ENCODE results near the gene MMADHC.

MMADHC gene

DNA sequence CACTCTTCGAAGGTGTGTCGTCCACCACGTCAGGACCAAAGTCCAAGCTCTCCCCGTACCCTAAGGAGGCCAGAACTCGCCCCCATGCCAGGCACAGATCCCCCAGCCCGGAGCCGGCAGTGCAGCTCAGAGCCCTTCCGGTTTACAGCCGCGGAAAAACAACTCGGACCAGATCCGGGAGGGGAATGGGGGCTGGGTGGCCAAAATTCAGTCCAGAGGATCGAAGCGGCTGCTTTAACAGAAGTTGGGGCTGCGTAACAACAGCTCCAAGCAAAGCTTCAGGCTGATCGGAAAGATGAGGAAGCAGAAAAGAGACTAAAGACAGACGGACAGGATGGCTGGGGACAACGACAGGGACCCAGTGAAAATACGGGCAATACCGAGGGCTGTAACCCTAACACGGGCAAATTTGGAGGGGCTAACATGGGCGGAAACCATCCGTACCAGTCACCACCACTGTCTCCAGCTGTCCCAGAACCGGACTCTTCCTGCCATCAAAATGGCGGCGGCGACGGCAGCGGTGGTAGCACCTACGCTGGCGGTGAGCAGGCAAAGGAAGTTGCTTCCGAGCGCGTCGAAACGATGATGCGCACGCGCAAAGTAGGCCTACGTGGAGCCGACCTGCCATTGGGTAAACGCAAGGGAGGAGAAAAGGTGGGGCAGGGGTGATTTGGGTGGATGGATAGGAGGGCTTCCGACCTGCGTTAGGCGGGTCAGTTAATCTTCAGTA, at the start of gene MMADHC:
MMADHC (minus strand) TSS at position 556 of the 730 bp plus-strand sequence. CDS start 678 bp downstream, outside the sequence.
- DNase-seq, result peak; percentile 96

DNA sequence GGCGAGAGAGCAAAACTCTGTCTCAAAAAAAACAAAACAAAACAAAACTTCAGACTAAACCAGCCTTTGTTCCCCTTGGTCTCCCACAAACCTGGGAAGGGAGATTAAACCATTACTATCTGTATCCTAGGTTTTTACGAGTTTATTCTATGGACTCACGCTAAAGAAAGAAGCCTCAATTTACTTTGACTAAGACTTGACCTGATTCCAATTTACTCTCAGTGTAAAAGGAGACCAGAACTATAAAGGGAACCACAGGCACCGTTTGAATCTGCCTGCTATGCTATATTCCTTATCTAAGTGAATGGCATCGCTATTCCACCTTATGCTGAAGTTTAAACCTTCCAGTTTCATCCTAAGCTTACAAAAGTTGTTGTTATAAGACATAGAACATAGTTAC, 46.5 kb upstream of the MMADHC start:
- DNase-seq, result no peak

DNA sequence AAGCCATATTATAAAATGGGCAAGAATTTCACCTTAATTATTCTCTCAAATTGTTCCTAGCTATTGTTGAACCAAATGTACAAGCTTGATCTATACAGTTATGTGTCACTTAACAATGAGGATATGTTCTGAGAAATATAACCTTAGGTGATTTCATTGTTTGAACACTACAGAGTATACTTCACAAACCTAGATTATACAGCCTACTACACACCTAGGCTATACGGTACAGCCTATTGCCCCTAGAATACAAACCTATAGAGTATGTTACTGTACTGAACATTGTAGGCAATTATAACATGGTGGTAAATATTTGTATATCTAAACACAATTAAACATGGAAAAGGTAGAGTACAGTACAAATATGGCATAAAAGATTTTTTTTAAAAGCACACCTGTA, 42.9 kb upstream of the MMADHC start:
- DNase-seq, result no peak

DNA sequence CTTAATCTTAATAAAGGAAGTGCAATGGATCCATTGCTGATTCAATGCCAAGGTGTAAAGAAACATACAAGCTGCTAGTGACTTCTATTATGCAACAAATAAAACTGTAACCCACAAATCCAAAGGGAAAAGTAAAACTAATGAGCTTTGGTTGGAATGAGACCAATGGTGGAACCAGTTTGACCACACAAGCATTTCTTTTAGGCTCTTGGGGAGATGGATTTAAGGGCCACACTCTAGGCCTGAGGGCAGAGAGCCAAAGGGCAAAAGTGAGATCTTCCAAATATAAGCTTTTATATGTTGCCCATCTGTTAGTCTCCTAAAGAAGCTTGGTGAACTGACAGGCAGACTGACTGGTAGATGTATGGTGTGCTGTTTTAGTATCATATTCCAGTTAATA, 41.5 kb upstream of the MMADHC start:
- no peak for DNase-seq

DNA sequence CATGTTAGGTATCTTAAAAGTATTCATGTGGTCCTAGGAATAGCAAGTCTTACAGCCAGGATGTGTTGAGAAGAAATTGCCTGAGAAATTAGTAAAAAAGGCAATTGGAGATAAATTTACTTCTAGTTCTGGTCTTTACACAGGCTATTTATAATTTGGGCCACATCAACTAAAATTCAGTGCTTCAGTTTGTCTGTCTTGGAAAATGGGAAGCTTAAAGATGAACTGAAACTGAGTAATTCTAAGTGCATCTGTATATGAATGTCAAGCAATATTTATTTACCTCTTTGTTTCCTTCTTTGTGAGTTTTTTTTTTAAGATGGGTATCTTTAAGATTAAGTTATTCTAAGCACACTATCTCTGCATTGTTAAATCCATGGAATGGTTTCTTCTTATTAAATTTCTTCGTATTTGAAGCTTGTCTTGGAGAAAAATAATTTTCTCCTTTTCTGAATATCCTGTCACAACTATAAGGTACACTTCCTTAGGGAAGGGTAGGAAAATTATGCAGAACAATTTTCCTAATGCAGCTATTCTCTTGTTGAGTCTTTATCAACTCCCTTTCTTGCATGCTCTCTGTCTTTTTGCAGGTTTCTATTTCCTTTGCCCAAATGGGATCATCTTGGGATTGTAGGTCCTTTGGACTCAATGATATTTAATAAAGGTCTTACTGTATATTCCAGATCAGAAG, 39.7 kb upstream of the MMADHC start:
- no peak for DNase-seq

DNA sequence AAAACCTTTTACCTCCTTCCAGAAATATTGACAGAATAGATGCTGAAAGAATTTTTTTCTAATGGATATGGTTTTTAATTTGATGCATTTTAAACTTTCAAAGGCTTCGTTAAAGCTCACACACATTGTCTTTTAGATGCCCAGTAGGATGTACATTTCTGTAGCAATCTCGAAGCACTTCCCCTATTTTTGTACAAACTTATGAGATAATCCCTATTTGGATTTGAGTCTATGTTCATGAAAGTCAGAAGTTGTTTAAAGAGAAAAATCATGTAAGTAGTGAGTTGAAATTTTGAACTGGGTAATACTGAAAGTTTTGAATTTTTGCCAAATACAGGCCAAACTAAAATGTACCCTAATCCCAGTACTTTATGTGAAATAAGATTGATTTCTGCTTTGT, 38.1 kb upstream of the MMADHC start:
- DNase-seq, result no peak

DNA sequence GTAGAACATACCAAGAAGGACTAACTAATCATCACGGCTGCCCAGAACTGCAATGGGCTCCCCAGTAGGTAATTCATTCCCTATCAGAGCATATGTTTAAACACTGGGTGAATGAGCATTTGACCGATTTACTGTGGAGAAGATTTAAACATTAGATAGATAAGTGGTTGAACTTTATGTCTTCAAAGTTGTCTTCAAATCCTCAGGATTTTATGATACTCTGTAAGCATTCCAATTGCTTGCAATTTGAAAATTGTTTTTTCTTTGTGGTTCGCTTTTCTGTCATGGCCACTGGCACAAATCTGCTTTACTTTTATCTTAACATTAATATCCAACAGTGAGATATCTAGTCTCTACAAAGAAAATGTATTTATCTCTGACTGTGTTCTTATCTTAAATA, 37.7 kb upstream of the MMADHC start:
- no peak for DNase-seq

DNA sequence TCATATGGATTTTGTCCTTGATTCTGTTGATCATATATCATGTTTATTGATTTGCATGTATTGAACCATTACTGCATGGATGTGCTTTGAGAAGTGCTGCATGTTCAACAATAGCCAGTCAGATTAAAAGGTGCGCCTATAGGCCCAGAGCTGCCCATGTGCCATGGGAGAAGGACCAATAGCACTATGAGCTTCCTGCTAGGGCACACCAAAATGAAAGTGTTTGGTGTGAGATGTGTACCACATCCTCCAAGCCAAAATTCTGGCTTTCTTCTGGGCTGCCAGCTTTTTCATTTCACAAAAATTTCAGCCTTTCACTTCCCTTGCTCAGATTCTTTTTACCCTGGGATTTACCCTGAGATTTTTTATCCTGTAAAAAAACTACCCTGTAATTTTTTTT, 34.8 kb upstream of the MMADHC start:
- no peak for DNase-seq

DNA sequence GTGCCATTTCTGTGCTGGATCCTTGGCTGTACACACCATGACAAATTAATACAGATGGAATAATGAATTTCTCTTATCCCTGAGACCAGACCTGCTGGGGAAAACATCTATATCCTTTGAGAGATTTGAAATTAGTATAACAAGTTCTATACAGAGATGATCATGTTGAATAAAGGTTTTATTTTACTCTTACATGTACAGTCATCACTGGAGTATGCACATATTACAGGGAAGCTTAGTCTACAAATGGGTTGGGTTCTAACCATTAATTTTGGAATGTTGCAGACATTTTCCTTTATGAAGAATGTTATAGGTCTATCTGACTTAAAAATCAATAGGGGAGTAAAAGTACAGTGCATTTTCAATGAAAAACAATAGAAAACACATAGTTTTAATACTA, 29.9 kb upstream of the MMADHC start:
- no peak for DNase-seq

DNA sequence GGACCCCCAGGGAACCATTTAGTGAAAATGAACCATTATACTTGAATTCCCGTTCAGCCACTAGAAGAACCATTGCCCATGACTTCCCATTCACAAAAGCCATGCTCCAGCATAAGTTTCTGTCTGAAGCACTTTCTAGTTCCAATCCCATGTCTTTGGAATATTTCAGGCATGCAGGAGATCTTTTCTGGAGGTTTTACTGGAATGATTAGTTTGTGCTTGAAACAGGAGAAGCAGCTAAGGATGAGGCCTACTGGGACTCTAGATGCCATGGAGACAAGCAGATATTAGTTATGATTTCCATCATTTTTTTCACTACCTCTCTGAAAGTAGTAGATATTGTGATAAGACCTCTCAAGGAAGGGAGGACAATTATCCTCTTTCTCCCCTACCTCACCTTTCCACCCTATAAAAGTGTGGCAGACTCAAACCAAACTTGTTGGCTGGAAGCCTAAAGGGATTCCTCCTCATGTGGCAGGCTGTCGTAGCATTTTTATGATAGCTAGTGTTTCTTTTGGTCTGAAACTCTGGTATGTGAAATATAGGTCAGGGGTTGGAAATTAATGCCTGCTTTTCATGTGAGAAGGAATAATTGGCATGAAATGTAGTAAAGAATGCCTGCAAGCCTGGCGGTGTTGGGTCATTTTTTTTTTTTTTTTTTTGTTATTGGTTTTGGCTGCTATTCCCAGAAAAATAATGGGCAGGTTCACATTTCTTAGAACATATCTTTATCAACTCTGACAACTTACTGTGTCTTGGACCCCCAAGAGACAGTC, 29.3 kb upstream of the MMADHC start:
- DNase-seq, result no peak

DNA sequence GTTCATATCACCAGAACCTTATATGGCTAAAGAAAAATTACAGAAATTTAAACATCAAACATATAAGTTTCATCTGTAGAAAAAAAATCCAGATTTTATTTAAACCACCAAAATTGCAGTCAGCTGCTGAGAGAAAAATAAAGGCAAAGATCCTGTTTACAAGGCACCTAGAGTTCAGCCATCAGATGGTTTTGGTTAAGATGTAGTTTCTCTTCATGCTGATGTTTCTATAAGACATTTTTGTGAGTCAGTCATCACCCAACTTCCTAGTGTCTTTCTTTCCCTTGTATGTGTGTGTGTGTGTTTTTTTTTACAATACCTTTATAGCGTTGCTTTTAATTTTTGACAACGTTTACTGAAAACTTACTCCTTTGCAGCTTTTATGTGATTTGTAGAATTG, 26.1 kb upstream of the MMADHC start:
- no peak for DNase-seq

DNA sequence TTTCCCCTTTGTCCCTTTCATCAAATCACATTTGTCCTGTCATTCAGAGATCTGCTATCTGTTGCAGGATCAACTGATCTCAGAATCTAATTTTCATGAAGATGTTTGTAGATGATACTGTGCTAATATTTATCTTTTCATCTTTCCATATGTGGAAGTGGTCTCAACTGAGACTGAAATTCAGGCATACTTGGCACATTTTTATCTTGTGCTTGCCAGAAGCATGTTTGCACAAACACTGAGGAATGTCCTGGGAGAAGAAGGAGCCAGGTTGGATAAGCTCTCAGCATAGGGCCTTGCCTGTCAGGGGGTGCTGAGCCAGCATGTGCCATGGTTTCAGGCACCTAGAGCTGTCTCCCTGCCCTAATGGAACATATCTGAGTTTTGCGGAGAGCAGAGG, 24.5 kb upstream of the MMADHC start:
- no peak for DNase-seq

DNA sequence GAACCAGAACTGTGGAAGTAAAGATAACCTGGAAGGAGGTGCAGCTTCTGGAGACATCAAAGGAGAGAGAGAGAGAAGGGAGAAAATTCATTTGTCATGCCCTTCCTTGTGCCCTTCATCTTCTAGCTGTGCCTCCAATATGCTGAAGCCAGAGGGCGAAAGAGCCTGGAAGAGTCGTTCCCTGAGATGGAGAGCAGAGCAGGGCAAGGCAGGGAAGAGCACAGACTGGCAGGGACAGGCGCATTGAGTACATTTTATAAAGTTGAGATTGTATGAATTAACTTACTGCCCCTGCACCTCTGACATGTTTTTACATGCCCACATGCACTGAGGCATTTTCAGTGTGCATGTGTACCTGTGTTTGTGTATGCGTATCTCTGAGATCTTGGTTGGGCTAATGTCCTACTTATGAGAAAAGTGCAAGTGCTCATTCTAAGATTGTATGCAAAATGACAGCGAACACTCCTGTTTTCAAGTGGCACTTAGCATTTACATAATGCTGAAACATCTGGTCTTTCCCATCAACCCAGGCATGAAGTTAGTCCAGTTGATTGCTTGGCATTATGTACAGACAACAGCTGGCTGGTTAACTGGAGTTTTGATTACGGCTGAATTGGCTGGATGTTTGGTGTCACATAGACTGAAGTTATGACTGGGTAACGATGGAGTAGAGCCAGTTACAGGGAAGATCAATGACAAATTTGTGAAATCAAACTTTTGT, 23.7 kb upstream of the MMADHC start:
- DNase-seq, result no peak

DNA sequence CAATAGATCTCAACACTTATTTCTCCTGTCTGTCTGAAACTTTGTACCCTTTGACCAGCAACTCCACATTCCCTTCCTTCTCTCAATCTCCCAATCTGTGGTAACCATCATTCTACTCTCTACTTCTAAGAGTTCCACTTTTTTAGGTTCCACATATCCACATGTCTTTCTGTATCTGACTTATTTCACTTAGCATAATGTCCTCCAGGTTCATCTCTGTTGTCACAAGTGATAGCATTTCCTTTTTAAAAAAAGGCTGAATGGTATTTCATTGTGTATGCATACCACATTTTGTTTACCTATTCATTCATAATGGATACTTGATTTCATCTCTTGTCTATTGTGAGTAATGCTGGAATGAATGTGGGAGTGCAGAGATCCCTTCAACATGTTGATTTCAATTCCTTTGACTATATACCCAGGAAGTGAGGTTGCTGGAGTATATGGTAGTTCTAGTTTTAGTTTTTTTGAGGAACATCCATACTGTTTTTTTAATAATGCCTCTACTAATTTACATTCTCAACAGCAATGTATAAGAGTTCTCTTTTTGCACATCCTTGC, 18.8 kb upstream of the MMADHC start:
- no peak for DNase-seq

DNA sequence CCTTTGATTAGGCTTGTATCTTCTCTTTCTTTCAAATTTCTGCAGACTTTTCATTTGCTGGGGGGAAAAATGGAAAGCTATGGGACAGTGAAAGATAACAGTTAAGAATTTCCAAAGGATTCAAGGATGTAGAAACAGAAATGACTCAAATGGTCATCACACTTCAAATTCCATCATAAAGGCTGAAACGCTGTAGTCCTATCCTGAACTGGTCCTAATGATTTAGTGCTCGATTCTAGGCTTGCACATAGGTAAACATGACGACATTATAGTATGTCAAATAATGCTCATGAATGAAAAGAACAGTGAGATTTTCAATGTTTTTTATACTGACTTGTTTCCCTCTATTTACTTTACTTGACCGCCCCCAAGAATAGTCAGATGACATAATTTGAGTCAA, 15.7 kb upstream of the MMADHC start:
- no peak for DNase-seq

DNA sequence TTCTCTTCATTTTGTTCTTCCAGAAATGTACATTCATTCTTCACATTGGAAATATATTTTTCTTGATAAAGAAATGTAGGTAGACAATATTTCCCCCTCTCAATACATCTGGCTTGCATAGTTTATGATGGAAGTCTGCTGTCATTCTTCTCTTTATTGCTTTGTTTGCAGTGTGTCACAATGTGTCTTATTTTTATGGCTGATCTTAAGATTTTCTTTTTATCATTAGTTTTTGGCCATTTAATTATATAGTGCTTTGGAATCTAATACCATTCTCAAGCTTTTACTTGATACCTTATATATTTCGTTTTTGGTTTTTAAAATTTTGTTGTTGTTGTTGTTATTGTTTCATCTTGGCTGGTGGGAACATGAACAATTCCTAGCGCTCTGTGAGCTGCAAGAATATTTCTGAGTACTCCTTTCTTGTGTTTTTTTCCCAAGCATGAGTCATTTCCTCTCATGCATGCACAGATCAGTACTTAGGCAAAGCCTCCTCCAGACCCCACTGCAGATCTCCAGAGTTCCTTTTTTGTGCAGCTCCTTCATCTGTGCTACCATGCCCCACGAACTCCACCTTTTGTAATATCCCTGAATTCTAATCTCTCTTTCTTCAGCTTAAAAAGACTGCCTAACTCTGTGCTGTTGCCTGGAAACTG, 13.7 kb upstream of the MMADHC start:
- no peak for DNase-seq

DNA sequence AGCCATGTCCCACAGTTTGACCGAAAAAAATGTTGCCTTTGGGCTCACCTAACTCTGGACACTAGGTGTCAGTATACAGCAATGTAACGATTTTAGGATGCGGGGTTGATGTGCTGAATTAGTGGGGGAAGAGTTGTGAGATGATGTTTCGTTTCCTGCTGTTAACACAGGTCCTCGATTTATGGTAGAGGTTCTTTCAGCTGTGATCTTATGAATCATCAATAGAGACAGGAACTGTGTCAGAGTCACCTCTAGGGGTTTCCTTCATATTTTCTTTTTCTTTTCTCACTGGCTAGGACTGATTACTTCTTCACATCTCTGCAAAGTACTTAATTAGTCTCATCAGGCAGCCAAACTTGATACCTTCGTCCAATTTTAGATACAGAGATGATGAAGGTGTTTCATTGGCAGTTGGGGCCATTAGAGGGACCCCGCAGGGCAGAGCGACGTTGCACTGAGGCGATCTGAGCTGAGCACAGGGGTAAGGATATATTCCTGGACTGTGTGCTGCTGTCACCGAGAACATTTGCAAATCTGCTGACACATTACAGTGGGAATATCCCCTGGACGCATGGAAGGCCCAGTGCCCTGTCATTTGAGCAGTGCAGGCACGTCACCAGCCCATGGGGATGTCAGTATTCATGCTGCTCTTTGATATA, 10.2 kb upstream of the MMADHC start:
- peak; percentile 80 for DNase-seq

DNA sequence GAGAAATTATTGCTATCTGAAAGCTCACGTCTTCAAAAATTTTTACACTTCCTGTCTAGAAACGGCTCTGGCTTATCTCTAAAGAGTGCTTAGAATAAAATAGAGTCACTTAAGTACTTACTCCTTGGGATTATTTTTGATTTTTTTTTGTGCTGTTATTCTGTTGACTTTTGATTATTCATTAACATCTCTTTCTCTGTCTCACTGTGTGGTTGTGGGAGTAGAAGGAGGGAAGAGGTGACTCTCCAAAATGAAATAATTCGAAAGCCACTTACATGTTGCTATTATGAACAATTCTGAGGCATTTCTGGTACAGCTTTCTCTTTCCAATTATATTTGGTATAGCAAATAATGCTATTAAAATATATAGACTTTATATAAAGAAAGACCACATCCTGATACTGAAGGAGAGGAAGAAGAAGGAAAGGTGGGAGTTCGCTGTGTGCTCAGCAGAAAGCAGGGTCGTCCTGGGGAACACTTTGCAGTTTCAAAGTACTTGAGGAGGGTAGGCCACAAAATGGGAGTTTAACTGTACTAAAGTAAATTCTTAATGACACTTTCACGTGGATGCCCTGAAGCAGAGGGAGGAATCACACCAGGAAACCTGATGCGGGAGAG, 9.6 kb upstream of the MMADHC start:
- no peak for DNase-seq

DNA sequence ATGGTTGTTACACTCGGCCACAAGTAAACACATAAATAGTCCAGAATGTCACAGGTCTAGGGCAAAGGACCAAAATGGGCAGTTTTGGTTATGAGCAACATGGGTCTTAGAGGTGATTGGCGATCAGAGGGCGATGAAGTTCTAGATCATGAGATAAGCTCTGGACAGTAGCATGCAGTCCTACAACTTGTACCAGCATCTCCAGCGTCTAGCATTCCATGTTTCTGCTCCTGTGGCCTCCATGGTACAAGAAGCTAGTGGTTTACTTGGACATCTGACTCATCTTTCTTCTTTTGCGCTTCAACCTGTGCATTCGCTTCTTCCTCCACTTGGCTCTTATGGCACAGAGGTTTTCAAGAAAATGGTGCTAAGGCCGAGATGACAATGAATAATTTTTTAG, 8.9 kb upstream of the MMADHC start:
- DNase-seq, result no peak

DNA sequence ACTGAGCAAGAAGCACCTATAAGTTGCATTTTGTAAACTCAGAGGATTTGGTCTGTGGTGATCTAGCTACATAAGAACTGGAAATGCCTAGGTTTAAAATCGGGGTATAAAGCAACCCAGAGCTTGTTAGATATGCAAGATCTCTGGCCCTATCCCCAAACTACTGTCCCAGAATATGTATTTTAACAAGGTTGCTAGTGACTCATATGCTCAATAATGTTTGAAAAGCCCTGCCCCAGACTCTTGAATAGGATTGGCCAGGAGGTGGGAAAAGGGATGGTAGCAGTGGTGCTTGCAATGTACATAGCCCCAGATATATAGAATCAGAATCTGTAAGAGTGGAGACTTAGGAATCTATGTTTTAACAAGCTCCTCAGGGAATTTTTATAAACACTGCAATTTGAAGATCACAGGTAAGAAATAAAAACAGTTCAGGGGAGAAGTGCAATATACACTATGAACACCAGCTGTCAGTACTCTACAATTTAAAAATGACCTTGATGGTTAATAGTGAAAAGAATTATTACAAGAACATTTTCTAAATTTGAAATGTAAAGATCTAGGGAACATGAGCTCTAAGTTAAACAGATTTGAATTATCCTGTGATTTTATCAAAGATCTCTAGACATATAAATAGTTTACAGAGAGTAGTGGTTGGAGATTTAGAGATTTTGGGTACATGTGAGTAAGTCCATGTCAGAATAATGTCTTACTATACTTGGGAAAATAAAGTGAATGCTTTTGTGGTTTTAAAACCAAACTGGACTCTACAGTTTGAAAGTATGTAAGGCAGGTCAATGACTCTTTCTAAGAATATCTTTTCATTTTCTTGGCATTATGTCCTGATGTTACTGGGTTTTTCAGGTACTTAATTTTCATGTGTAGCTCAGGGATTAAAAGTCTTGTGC, 7.7 kb upstream of the MMADHC start:
- DNase-seq, result no peak
